IPS-NIHi7 (cell line): ENCODE measurements around the gene PGR.

ENCODE experiments used
- DNase-seq: peaks from one replicate; pipeline ENCODE4 v3.0.0; 2012; ENCODE audit warnings: mixed read lengths; ENCODE audit errors: extremely low spot score

PGR gene

DNA sequence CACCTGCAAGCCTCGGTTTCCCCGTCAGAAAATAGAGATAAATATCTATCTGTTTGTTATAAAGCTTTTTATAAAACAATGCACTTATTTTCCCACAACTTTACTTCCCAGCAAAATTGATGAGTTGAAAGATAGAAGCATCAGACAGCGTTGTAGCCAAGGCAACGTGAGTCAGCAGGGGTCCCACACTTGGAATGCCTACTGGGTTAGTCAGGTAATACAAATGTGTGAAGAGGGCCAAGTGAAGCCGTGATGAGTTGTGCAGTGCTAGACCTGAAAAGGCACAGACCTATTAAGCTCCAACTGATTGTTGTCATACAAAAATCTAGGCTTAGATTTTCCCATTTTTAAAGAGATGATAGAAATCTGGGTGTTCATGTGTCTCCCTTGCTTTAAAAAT is 118.7 kb downstream of the PGR start:
- peak; percentile 47 for DNase-seq

DNA sequence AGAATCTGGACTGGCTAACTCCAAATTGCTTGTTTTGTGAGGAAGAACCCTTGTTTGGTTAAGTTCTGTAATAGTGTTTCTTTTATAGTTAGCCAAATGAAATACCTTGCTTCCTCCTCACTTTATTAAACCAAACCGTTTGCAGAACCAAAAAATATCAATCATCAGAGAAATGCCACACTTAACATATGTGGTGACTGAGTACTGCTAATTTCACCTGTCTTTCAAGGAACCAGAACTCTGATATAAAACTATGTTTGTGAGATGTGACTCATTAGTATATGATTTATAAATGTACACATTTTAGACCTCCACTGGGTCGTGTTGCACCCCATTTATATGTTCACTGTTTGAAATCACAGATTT is 119.9 kb downstream of the PGR start:
- DNase-seq: no peak

DNA sequence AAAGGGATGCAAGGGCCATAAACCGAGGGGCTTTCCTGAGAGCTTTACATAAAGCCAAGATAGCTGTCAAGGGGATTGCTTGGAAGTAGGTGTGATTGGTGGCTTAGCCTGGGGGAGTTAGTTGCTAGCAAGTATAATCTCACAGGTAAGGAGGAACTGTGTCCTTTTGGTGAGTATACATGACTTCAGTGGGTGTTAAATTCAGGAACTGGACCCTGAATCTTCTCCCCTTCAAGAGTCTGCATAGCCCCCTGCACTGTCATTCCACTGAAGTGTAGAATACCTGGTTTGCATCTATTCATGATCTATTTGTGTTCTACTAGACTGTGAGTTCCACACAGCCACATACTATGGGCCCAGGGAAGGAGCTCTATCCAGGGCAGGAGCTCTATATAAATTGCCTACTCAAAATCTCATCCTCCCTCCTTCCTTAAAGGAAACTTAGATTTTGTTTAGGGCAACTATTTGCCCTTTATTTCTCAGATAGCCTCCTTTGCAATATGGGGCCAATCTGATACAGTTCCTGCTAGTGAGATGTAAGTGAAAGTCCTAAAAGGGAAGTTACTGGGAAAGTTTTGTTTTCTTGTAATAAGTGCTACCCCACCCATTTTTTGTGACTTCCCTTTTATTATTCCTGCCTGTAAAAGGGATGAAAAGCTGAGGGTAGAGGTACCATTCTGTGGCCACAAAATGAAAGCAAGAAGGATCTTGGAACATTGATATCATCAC is 120.5 kb downstream of the PGR start:
- DNase-seq: no peak

DNA sequence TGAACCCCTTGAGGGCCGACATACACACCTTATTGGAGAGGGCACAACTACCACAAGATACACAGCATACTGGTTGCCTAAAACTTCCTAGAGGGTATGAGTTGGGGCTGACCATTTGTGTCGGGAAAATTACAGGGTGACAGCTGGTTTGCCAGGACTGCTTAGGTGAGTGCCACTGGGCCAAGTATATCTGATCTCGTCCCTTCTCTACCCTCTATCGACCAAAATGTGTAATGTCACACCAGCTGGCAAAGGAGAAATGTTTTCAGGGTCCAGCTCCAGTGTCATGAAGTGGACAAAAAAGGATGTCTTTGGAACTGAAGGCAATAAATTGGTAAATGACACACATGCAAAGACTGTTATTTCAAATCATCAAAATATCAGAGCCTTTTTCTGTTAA is 126.1 kb downstream of the PGR start:
- peak; percentile 31 for DNase-seq

DNA sequence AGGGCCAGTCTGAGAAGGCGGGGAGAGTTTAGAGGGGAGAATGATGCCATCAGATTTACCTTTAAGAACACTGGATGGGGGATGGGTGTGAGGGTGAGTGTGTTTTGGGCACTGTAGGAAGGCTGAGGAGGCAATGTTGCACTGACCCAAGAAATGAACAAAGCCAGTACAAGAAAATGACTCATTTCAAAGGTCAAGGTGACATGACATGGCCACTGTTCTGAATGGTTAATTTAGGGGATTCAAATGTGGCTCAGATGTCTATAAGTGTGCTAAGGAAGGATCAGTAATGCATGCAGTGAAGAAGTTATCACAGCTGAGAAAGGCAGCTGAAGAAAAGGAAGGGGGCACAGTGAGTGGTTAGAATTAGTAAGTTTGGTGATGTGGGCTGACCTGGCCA is 129.9 kb downstream of the PGR start:
- no peak for DNase-seq

DNA sequence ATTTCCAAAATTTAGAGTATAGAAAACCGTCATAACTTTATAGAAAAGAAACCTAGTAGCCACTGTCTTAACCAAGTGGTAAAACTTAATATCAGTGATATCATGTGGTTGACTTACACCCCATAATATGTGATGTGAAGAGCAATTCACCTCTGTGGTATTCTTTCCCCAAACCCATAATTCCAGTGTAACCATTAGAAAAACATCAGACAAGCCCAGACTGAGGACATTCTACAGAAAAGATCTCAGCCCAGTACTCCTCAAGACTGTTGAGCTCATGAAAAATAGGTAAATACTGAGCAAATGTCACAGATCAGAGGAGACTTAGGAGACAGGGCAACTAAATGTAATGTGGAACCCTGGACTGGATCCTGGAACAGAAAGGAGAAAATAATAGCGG is 134.6 kb downstream of the PGR start:
- DNase-seq: no peak

DNA sequence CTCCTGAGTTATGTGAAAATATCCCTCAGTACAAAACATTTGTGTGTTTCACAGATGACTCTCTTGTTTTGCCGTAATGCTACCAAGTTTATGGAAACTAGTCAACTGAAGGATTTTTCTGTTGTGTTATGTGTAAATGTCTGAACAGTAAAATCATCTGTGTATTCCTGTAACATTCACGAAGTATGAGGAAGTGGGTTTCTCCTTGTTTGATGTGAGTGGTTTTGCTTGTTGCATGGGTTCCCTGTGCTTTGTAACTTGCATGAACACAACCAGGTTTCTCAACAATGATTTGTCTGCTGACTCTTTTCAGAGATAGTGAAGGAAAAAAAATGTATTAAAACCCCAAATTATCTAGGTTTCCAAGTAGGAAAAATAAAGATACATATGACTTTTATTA is 138.1 kb downstream of the PGR start:
- DNase-seq: no peak

DNA sequence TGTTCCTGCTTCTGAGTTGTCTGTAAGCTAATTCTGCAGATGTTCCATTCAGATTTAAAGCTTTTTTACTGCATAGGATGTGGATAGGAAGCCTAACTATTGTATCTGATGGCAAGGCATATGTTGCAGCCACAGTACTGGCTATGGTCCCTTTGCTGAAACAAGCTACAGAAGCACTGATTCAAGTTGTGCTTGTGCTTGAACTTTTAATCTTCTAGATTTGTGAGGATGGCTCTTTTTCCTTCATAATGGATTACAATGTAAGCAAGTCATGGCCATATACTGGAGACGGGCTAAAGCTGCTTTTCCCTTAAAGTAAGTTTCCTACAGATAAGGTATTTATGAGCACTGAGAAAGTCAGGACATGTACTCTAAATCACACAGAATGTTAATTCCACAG is 138.7 kb downstream of the PGR start:
- no peak for DNase-seq

DNA sequence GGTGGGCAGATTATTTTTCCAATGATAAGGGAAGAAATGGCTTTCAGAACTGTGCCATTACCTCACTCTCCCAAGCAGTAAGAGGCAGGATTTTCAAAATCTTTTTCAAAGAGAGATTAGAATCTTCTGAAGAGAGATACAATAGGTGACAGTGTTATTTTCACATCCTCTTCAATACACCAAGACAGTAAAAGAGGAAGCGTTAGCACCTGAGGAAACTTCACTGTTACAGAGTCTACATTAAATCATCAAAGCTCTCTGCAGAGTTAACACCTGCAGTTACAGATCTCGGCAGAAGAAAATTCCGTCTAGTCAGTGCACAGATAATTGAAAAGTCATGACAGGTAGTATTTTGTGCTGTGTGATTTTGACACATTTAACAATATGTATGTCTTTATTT is 144.9 kb downstream of the PGR start:
- no peak for DNase-seq

DNA sequence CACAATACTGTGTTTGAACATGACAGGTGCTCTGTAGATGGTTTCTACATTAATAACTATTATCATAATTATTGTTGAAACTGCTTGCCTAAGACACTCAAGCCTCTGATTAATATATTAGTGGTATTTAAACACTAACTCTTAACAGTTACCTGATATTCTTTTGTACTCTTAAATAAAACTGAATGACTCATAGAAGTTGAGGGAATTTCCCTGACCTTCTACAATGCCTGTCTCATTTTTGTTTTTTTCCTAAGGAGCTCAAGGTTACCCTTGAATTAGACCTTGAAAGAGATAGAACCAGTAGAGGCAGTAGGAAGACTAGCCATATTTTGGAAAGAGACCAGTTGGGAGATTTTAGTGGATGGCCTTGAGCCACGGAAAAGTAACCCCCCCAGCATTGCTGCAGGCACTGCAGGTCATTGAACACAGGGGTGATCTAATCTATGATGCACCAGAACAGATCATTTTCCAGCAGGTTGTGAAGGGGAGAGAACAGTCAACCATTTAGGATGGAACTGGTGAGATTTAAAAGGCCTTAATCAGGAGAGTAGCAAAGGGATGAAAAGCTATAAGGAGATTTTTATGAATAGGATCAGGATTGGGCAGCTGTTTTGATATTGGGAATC is 148.3 kb downstream of the PGR start:
- no peak for DNase-seq

DNA sequence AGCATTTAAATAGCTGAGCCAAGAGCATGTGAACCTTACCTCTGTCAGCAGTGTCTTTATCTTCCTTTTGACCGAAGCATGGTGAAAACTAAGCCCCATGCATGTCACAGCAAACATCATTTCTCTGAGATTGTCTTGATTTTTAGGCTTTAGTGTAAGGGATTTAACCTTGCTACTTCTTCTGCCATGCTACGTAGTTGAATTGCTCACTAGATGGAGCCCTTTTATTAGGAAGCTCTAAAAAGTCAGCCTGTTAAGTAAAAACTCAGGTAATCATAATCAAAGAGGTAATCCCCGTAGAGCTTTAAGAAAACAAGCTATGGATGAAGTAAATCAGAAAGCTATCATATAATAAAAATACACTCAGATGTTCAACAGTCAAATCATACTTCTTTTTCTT is 149.5 kb downstream of the PGR start:
- DNase-seq: peak; percentile 18
